IPS DF 19.7 (cell line): ENCODE results near the gene CTIF.

Experiments
- DNase-seq: peaks from one replicate; pipeline ENCODE4 v3.0.0-alpha.2; 2013; ENCODE audit warnings: low read depth, low spot score

The CTIF gene

DNA sequence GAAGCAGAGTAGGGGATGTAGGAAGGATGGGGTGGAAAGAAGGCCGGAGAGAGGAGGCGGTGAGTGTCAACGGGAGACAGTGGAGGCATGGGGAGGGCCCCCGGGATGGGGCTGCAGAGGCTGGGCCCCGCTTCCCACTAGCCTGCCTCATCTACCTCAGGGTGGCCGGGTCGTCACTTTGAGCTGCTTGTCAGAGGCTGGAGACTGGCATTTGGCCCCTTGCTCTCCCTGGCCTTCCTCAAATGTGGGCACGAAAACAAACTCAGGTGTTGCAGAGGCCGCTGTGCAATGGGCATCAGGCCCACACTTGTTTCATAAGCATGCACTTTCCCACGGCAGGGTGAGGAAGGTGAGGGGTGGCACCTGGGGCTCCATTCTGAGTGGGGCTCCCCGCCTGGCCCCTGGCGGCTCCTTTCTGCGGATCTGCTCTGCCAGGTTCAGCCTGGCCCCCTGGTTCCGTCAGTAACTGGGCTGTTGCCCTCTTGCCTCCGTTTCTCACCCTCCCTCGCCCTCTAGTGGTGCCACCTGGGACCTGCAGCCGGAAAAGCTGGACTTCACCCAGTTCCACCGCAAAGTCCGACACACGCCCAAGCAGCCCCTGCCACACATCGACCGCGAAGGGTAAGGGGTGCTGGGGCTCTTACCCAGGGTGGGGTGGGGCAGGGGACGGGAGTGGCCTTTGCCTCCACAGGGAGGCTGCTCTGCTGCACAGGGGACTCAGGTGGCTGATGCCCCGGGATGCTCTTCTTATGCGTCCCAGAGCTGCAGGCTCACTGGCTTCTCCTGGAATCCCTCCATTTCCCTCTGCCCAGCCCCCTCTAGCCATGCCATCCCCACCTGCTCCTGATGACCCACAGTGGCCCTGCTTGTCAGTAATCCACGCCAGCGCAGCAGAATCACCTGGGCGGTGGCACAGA is 125.4 kb downstream of the CTIF start:
- DNase-seq, result no peak

DNA sequence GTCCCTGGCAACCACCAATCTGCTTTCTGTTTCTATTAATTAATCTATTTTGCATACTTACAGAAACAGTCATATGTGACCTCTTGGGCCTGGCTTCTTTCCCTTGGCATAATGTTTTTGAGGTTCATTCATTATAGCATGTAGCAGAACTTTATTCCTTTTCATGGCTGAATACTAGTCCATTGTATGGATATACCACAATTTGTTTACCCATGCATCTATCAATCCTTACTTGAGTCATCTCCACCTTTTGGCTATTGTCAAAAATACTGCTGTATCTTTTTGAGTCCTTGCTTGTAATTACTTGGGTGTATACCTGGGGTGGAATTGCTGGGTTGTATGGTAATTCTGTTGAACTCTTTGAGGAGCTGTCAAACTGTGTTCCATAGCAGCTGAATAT is 126.8 kb downstream of the CTIF start:
- no peak for DNase-seq

DNA sequence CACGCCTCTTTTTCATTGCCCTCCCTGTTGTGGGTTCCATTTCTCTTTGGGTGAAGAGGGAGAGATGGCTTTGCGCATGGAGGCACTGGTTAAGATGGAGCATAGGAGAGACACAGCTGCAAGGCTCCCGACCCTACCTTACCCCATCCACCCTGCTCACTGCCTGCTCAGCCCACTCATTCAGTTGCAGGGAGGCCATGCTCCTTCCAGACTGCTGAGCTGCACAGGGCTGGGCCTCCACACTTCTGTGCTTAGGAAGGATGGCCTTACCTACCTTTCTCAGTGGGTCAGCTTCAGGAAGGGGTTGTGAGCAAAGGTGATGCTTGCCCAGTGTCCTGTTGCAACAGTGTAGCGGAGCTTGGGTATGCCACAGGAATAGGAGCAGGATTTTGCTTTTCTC is 127.8 kb downstream of the CTIF start:
- no peak for DNase-seq

DNA sequence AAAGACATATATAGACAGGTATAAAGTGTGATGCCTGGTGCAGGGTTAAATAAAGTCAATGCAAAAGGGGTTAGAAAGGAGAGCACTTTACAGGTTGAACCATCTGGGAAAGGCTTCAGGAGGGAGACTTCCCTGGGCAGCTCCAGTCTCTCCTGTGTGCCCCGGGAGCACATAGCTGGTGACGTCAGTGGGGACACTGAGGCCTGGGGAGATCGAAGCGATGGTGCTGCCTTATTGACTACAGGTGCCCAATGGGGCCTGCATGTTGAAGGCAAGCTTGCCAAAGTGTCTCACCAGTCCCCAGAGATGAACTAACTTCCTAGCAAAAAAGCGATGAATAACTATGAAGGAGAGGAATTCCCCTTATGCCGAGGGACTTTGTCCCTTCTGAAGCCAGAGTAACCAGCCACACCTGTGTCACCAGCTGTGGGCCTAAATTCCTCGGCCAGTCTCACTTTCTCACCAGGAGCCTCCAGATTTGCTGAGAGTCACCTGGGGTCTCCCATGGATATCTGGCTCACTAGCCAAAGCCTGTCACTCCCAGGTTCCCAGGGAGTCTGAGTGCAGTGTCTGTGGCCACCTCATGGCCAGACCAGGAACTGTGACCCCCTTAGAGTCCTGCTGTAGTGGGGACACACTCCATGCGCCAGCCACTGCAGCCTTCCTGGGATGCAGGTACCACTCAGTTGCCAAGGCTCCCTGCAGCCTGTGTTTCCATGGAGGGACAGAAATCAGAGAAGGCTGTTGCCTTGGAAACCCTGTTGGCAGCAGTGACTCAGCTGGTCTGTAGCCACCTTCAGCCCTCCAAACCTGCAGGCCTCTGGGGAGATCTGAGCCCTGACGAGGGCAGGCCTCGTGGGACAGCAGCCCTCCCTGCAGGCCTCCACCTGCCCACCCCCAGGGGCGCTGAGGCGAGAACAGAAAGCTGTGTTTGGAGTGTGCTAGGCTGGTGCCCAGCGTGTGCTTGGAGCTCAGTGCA is 128.7 kb downstream of the CTIF start:
- no peak for DNase-seq

DNA sequence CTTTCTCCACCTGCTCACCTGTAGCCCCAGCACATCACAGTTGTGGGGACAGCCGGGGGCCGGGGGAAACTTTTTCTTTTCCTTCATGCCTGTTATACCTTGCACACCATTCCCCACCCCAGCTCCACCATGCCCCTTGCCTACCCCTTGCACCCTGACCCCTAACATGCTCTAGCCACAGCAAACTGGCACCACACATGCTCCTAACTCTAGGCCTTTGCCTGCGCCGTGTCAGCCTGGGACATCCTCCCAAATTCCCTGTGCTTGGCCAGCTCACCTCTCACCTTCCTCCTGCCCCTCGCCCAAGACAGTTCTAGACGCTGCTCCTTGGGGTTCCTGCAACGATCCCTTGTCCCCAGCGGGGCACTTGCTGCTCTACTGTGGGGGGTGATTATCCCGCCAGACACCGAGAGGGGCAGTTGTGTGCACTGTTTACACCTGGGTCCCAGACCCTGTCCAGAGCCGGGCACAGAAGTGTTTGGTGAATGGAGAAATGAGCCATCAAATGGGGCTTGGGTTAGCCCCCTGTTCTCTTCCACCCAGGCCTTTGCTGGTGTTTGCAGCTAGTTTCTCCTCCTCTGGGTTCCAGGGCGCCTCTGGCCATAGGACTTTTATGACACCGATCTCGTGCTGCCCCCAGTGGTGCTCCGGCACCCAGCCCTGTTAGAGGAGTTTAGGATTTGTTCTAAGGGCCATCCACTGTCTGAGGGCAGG is 129.8 kb downstream of the CTIF start:
- DNase-seq, result no peak

DNA sequence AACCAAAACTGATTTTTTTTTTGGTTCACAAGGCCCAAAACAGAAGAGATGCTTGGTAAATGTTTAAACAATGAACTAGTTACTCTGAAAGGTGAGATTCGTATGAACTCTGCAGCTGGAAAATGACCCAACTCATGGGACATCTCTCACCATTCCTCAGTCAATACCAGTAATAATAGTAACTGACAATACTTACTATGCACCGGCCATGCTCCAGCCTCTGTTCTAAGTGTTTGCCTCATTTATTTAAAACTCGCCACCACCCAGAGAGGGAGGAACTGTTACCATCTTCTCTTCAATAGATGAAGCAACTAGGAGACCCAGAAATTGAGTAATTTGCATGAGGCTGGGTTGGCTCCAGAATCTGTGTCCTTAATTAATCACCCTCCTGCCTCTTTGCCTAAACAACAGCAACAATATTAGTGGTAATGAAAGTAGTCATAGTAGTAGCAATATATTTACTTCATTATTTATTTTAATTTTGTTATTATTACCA is 130.4 kb downstream of the CTIF start:
- DNase-seq, result no peak

DNA sequence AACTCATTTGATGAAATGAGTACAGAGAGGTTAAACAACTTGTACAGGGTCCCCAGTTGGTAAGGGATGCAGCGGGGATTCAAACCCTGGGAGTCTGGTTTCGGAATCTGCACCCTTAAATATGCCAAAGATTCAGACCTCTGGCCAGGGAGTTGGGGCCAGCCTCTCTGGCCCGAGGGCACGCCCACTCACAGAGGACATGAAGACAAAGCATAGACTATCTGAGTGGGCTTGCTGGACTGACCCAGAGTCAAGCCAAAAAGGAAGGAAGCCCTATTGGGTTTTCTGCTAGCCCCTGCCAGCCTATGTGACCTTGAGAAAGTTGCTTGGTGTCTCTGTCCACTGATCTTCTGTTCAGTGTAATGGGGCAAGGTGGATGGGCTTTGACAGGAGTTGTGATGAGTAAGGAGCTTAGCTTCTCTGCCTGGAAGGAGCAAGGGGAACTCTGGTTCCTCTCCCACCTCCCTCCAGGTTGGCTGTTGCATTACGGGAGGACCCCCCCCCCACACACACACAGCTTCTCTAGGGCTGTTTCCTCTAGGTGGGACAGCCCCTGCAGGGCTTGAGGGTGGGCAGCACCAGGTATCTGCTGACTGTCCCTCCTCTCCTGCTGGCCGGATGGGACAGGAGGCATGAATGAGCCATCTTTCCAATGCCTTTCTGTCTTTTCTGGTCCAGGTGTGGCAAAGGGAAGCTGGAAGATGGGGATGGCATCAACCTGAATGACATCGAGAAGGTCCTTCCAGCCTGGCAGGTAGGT is 131.3 kb downstream of the CTIF start:
- DNase-seq, result no peak

DNA sequence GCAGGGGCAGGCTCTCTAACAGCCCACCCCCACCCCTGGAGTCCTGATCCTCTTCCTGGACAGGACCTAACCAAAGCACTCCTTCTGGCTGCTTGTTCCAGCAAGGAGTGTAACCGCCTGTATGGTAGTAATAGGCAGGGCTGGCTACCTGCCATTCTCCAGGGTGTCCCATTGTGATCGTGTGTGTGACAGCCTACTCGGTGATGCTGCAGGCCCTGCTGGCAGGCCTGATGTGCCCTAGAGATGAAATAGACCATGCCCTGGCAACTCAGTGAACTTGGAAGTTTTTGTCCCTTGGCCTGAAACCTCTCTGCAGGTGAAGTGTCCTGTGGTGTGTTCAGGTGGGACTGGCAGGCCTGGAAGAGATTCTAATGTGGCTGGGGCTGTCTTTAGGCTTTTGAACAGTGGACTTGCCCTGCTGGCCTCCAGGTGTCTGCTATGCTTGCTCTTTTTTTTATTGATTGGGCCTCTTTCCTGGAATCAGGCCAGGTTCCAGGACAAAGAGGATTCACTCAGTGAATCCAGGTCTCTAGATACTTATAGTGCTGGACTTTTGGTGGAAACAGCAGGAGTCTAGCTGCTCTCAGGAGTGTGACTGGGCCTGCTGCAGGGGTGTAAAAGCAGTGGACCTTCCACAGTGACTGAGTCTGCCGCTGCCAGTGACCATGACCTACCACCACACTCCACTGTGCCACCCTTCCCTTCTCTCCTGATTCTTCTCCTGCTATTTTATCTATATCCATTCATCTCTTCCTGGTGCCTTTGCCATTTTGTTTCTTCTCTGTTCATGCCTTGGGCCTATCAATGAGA is 132.1 kb downstream of the CTIF start:
- no peak for DNase-seq

DNA sequence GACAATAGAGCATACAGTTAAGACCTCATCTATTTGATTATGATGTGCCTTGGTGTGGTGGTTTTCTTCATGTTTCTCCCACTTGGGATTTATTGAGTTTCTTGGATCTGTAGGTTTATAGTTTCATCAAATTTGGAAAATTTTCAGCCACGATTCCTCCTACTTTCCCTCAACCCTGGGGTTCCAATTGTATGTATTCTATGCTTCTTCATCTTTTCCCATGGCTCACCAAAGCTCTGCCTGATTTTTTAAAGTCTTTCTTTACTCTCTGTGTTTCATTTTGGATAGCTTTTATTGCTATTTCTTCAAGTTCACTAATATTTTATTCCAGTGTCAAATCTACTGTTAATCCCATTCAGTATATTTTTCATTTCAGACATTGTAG is 132.7 kb downstream of the CTIF start:
- DNase-seq, result no peak

DNA sequence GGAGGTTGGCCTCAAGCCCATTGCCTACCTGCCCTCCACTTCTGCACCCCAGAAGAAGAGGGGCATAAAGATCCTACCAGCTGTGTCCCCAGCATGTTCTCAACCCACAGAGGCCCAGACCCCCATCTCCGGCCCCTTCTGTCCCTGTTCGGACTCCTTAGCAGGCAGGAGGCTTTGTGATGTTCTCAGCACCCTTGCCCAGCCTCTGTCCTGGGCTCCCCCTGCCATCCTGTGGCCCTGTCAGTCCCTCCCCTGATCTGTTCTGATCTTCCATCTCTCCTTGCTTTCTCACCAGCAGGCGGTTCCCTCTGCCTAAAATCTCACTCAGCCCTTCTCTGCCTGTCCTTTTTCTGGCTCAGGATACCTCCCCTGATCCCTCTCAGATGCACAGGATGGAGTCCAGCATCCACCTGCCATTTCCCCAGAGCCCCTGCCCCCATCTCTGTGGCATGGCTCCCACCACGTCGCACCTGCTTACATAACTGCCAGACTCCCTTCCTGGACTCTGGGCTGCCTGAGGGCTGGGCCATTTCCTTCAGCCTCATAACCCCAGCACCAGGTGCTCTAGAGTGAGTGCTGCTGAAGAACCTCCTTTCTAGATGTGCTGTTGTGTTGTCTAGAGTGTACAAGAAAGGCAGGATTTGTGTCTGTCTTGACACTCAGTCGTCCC is 134.0 kb downstream of the CTIF start:
- DNase-seq, result no peak

DNA sequence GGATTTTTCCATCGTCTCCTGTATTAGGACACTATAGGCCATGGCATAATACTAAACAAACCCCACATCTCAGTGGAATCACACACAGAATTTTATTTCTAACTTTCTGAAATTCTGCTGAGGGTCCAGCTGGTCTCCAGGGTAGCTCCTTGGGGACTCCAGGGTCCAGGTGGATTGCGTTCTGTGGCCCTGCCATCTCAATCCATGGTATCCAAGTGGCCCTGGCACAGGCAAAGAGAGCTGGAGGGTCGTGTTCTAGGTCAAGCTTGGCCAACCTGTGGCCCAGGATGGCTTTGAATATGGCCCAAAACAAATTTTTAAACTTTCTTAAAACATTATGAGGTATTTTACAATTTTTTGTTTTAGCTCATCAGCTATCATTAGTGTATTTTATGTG is 134.6 kb downstream of the CTIF start:
- no peak for DNase-seq

DNA sequence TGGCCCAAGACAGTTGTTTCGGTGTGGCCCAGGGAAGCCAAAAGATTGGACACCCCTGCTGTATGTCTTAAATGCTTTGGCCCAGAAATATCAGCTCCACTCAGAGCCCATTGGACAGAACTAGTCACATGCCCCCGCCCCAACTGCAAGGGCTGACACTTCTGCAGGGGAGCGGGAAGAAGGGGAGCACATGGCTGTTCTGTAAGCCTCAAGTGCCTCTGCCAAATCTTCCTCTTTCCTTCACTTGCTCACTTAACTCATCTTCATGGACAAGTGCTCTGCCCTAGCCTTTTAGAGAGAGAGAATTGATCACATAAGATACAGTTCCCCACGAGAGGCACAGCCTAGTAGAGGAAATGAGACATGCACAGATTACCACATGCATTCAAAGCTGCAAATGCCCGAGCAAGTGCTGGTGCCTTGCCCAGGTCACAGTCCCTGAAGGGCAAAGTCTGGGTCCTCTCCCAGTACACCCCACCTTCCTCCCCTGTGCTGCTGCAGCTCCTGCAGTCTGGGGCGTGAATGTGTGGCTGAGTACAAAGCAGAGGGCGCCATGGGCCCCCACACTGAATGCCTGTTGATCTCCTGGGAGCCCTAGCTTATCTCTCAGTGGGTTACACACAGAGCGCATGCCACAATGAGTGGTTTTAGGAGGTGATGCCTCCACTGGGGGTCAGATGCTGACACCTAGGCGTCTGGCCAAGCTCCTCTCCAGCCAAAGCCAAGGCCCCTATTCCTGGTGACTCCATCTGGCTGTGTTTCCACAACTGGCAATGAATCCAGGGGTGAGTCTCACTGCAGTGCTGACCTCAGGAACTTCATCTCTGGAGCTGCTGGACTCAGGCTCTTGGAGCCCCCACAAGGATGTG is 135.3 kb downstream of the CTIF start:
- DNase-seq, result no peak

DNA sequence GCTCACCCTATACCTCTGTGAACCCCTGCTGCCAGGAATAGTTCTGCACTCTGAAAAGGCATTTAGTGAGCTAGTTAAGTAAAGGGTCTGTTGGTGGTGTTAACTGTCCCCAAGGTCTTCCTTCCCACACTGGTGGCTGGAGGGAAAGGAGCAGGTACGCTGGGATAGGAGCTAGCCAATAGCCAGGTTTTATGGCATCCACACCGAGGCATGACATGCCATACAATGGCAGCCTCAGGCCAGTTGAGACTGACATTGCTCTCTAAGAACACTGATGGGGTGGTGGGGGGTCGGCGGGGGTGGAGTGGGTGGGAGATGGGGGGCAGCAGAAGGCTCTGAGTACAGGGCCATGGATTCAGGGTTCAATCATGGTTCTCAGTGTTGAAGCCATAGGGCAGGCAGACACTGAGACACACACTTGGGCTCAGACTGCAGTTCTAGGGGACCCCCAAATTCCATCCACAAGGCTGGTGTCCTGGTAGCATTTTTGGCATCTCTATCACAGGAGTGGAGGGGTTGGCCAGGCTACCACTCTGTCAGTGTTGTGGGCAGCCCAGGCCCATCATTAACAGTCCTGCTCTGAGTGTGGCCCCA is 136.0 kb downstream of the CTIF start:
- no peak for DNase-seq

DNA sequence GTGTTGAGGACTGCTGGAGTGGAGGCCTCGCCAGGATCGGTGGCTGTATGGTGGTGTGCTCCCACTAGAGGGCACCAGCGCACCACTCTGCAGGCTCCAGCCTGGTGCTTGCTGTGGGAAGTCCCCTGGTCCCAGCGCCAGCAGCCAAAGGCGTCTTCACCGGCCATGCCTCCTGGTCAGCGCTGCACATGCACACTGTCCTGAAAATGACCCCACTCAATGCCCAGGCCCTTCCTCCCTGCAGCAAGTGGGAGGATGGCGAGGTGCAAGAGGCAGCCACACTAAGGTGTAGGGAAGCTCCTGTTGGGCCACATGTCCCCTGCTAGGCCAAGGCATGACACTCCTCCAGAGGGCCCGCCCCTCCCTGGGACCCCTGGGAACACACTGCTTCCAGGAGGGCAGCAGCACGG is 136.5 kb downstream of the CTIF start:
- DNase-seq, result no peak

DNA sequence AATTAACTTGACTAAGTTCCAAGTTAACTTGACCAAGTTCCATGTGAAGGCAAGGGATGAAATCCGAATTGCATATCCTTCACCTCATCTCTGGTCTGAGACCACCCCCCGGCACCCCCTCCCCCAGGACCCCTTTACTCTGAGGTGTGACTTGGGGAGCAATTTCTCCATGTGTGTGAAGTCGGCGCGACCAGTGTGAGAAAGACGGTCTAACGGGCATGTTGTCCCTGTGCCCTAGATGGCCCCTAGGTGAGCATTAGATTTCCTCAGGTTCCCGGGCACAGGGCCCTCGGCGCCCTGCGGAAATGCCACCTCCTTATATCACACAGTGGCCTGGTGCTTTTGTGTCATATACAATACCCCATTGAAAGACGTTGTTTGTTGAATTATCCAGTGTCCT is 137.1 kb downstream of the CTIF start:
- no peak for DNase-seq

DNA sequence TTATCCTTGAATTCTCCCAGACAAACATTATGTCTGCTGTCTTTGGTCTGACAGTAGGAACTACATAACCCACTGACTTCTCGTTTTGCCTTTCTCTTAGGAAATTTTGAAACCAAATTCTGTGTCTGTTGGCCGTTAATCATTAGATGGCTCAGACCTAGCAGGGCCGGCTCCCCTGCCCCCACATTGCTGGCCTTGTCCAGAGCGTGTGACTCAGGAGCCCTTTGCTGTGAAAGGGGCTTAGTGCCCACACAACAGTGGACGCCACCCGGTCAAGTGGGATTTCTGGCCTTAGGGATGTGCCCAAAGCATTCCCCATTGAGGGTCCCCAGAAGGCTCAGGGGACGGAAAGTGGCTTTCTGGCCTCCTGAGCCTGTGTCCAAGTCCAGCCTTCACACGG is 137.5 kb downstream of the CTIF start:
- no peak for DNase-seq

DNA sequence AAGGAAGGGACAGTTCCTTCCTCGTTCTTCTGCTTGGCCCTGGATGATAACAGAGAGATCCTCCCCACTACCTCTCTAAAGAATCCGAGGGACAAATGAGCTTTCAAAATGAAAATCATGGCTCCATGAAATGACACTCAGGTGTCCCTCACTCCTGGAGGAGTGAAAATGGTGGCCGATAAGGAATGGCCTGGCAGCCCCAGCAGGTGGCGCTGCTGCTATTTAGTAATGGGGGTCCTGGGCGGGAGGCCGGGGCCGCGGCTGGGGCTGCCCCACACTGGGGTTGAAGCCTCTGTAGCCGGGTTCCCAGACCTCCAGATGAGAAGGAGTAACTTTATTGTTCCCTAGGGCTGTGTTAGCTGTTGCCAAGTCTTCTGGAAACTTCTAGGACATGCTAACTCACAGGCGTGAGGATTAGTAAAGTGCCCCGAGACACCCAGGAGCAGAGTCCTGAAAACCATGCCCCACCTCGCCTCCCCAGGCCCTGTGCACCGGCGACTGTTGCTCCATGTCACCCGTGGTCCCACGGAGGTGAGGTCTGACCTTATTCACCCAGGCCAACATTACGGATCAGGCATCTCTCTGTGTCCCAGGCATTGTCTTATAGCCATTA is 138.0 kb downstream of the CTIF start:
- DNase-seq, result no peak
